Activated T-helper 1 cell treated with Interleukin-2 at 50 U/mL for 16 hours (primary cell): ENCODE results near the gene BLOC1S4.
"Not testable (repeated sequence)": the region's sequence is repeated elsewhere in the genome, so short reads cannot be mapped to it uniquely, and the experiment has no call there.

Experiments used
- DNase-seq: peaks from one replicate; pipeline ENCODE4 v3.0.0-alpha.2; 2020; ENCODE audit warnings: low read depth

Gene BLOC1S4

DNA sequence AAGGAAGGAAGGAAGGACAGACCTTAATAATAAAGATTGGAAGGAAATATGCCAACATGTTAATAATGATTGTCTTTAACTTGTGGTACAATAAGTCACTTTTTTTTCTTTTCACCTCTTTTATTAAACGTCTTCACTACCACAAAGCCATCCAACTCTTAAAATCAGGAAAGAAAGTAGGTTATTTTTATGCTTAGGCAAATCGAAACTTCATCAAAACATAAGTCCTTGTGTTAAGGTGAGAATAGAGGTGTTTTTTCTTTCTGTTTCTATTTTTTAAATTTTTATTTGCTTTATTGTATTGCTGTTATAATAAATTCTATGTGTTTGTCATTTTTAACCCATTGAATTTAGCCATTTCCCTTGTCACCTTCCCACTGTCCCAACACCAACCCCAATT, 26.5 kb downstream of the BLOC1S4 start:
- DNase-seq = no peak

- DNase-seq = no peak
Measured at GRCh38 chr4:6742989-6743388, 27.0 kb downstream of the BLOC1S4 start.

DNA sequence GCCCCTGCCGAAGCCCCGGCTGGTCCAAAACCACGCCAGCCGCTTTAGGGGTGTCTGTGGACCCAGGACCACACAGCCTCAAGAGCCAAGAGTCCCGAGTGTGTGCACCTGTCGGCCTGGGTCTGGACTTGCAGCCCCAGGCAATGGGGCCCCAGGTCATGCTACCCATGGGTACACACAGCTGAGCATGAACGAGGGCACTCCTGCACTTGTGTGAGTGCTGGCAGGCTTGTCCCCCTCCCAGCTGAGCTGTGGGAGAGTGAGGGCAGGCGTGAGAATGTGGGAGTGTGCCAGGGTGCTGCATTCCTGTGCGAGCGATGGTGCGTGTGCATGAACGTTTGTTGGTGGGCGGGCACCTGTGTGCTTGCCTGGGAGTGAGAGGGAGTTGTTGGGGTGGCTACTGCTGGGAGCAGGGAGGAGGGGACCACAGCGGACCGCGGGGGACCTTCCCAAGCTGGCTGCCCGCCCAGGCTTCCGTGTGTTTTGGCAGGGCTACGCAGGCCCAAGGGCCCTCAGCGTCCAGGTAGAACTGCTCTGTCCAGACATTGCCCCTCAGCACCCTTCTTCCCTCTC, 30.8 kb downstream of the BLOC1S4 start:
- DNase-seq = no peak

DNA sequence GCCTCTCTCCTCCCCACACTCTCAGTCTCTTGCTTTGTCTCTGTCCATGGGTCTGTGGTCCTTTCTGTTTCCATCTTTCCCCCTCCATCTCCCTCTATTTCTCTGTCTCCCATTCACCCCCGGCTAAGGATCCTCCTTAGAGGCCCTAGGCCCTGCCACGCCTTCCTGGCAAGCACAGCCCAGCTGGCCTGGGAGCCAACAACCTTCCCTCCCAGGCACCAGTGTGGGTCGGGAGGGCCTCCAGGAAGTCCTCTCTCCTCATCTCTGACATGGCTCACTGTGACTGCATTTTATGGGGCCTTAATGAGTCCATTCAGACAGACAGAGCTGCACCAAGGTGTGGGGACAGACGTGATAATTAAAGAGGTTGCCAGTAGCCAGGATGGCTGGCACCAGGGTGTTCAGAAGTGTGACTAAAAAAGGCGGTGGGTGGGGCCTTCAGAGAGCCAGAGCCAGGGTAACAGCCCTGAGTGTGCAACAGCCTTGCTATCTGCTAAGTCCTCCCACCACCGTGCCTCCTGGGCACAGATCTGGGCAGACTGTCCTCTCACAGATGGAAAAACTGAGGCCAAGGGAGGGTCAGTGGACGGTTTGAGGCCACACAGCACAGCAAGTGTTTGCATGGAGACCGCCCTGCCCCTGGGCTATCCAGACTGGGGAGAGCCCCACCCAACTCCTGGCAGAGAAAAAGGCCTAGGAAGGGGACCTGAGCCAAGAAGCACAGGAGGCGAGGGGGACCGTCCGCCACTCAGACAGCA, 31.5 kb downstream of the BLOC1S4 start:
- DNase-seq = no peak

DNA sequence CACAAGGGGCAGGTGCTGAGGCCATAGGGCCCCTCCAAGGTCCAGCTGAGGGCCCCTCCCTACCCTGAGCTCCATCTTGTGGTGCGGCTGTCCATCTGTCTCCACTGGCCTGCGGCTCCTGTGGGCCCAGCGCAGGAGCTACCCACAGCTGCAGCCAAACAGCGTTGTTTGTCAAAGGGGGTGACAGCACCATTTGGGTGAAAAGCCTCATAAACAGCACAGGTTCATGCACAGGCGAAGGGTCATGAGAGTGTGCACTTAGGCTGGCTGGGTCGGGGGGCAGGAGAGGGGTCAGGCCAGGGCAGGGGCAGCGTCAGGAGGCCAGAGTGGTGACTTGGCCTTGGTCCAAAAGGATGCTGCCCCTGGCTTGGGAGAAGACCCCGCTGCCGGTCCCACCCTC, 32.3 kb downstream of the BLOC1S4 start:
- no peak for DNase-seq

- DNase-seq = no peak
Measured at GRCh38 chr4:6749340-6750171, 33.6 kb downstream of the BLOC1S4 start.

GRCh38 chr4:6750286-6751221, 34.6 kb downstream of the BLOC1S4 start:
- DNase-seq = no peak

- DNase-seq = no peak
Measured at GRCh38 chr4:6751611-6752485, 35.9 kb downstream of the BLOC1S4 start.

DNA sequence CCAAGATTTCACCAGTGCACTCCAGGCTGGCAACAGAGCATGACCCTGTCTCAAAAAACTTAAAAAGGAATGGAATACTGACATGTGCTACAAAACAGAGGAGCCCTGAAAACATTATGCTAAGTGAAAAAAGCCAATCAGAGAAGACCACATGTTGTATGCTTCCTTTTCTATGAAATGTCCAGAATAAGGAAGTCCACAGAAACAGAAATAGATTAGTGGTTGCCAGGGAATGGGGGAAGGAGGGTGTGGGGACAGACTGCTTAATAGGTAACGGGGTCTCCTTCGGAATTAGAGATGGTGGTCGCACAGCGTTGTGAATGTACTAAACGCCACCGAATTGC, 36.5 kb downstream of the BLOC1S4 start:
- no peak for DNase-seq

- no peak for DNase-seq
Measured at GRCh38 chr4:6753103-6753560, 37.2 kb downstream of the BLOC1S4 start.

GRCh38 chr4:6753891-6754290, 37.9 kb downstream of the BLOC1S4 start:
- no peak for DNase-seq

GRCh38 chr4:6754481-6755087, 38.6 kb downstream of the BLOC1S4 start:
- no peak for DNase-seq

- no peak for DNase-seq
Measured at GRCh38 chr4:6755088-6755753, 39.2 kb downstream of the BLOC1S4 start.

DNA sequence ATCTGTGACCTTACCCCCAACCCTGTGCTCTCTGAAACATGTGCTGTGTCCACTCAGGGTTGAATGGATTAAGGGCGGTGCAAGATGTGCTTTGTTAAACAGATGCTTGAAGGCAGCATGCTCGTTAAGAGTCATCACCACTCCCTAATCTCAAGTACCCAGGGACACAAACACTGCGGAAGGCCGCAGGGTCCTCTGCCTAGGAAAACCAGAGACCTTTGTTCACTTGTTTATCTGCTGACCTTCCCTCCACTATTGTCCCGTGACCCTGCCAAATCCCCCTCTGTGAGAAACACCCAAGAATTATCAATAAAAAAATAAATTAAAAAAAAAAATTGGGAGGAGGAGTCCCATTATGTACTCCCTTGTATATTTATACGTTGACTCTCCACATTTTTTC, 40.4 kb downstream of the BLOC1S4 start:
- DNase-seq = not testable (repeated sequence)

DNA sequence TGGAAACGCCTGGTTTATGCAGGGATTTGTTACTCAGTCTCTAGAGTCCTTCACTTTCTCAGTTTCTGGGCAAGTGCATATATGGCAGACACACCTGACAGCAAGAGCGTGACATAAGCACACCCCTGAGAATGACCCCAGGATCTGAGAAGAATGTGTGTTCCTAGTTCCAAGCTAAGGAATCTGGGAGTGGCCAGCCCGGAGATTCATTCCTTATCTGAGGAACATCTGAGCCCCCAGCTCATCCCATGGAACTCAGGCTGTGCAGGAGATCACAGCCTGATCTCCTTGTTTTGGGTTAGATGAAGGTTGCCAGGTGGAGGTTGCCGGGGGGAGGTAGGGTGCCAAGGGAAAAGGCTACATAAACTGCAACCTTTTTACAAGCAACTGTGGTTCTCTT, 42.8 kb downstream of the BLOC1S4 start:
- no peak for DNase-seq

DNA sequence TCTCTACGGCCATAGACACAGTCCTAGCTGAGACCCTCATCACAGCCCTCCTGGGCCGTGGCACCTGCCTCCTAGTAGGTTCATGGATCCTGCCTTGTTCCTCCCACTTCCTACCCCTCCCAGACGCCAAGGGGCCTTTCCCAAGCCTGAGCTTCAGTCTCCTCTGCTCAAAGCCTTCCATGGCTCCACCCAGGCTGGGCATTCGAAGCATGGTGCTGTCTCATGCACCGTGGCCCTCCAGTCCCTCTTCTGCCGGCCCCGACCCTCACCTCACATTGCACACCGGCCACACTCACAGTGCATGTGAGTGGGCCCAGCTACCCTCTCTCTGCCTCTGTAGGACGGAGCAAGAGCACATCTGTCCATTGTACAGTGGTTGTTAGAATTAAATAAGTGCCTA, 44.9 kb downstream of the BLOC1S4 start:
- DNase-seq = no peak

GRCh38 chr4:6761649-6762615, 46.0 kb downstream of the BLOC1S4 start:
- no peak for DNase-seq

GRCh38 chr4:6763330-6763851, 47.4 kb downstream of the BLOC1S4 start:
- no peak for DNase-seq
